Kidney (tissue), 14 donors: ENCODE measurements around the gene C1orf74. TPM values are rescaled to one million over a fixed set of nuclear protein-coding genes. Genes with fewer than 3 reads are reported as not detected.

Experiments used
- DNase-seq, 5 donors: peaks; one replicate each; pipeline ENCODE4 v3.0.0-alpha.2; 2013 to 2020
- FAIRE-seq: peaks from 2 replicates; lab custom pipeline; 2012; peaks lifted over from hg19 to GRCh38; lab: Jason Lieb, UNC
- H3K27ac ChIP-seq, 2 donors: one replicate each; pipeline ENCODE4 v1.7.0; 2013; ENCODE audit warnings: low read depth in 2 of 2, low read length in 2 of 2, inconsistent platforms in 1 of 2
- H3K27me3 ChIP-seq: one replicate; pipeline ENCODE4 v1.7.1; 2013; ENCODE audit warnings: low read length, inconsistent platforms; ENCODE audit not compliant: control insufficient read depth, insufficient read depth
- H3K36me3 ChIP-seq, 3 donors: one replicate each; pipeline versions ENCODE4 v1.7.0 to v1.7.1; 2013; ENCODE audit warnings: low read length in 3 of 3, control low read depth in 1 of 3, inconsistent platforms in 1 of 3; ENCODE audit not compliant: insufficient read depth in 3 of 3, control insufficient read depth in 2 of 3
- H3K4me1 ChIP-seq, 3 donors: one replicate each; pipeline versions ENCODE4 v1.7.0 to v1.7.1; 2013; ENCODE audit warnings: low read length in 3 of 3, inconsistent platforms in 1 of 3, low read depth in 1 of 3; ENCODE audit not compliant: control insufficient read depth in 2 of 3, insufficient read depth in 2 of 3
- H3K4me3 ChIP-seq, 3 donors: one replicate each; pipeline versions ENCODE4 v1.7.0 to v1.8.1; 2013; ENCODE audit warnings: low read length in 3 of 3, control low read depth in 1 of 3, inconsistent platforms in 1 of 3
- H3K9ac ChIP-seq, 3 donors: one replicate each; pipeline versions ENCODE4 v1.7.0 to v1.7.1; 2013; ENCODE audit warnings: low read length in 3 of 3, control low read depth in 1 of 3, inconsistent platforms in 1 of 3
- H3K9me3 ChIP-seq, 3 donors: one replicate each; pipeline versions ENCODE4 v1.7.0 to v1.7.1; 2013; ENCODE audit warnings: low read length in 3 of 3, control low read depth in 1 of 3, inconsistent platforms in 1 of 3; ENCODE audit not compliant: control insufficient read depth in 2 of 3, insufficient read depth in 1 of 3
- CTCF ChIP-seq: IDR thresholded peaks from 3 replicates; pipeline ENCODE4 v1.5.1; 2012; ENCODE audit warnings: mild to moderate bottlenecking, moderate library complexity, borderline replicate concordance; ENCODE audit not compliant: insufficient read depth; ENCODE audit errors: extremely low read depth
- intact Hi-C: fragments of 100-400 bp; cut with DNase I; formaldehyde crosslinking; loops from one replicate; pipeline ENCODE4 v1.11.1; 2022
- polyA plus RNA-seq: library from polyadenylated mRNA; stranded (reverse); fragments of 350-450 nt; fragmentation: Illumina TruSeq; extraction: RNeasy Lipid Tissue Mini Kit (QIAGEN cat#74804); gene quantifications from one replicate; pipeline ENCODE4 v1.2.3, GENCODE V29; 2014; ENCODE audit warnings: low read depth, low replicate concordance; ENCODE audit not compliant: insufficient read depth
- total RNA-seq: library from RNA; stranded (reverse); fragmentation: NEBNext Ultra II Directional; extraction: Animal tissue kit (Norgen Biotek cat#: 25700); gene quantifications from one replicate; pipeline ENCODE4 v1.2.1, GENCODE V29; 2021
- donor health status: control.
- donor health status: control.
- donor health status: control.
- donor health status: control.
- donor health status: control.
- donor health status: DM: yes; HTN: yes; CAD: no.
- donor health status: Normal renal cell carcinoma (clear cell type).

C1orf74 gene
- total and polyA plus RNA-seq, 2 donors from 2014 or later = 2.5 TPM

- H3K27me3 ChIP-seq = no peaks in the 10 kb centered on the region
- H3K9me3 ChIP-seq = no peaks in the 10 kb centered on the region
- peaks cover 0 to 7% (median 0%) of the 10 kb centered on the region in 3 donors for H3K4me1 ChIP-seq
- peaks cover 0 to 2% (median 1%) of the 10 kb centered on the region in 3 donors for H3K36me3 ChIP-seq
- H3K9ac ChIP-seq = no peak overlapping the region
- no peak for DNase-seq
- no peak overlapping the region for H3K27ac ChIP-seq
- FAIRE-seq = no peak
- no peak for TF ChIP-seq CTCF
- intact Hi-C loops = no loop called here
- no peak overlapping the region for H3K4me3 ChIP-seq
Measured at GRCh38 chr1:209825591-209826434, 41.5 kb upstream of the C1orf74 start.

- Histone ChIP-seq H3K4me1 (peaks cover 0 to 7% (median 0%) of the 10 kb centered on the region in 3 donors), H3K4me3 (peak overlapping the region in 2 of 3 donors; percentile 19 to 30), H3K36me3 (no peaks in the 10 kb centered on the region), H3K9ac (no peak overlapping the region), H3K9me3 (no peaks in the 10 kb centered on the region), H3K27me3 (no peaks in the 10 kb centered on the region), H3K27ac (no peak overlapping the region)
- TF ChIP-seq CTCF = peak; percentile 49
- DNase-seq (peak in 2 of 5 donors; percentile 51 to 74), FAIRE-seq (no peak)
- intact Hi-C loops = no loop called here
Measured at GRCh38 chr1:209823143-209824041, 39.0 kb upstream of the C1orf74 start.

- H3K36me3 ChIP-seq = no peaks in the 10 kb centered on the region
- peak overlapping the region in 2 of 3 donors; percentile 19 to 30 for H3K4me3 ChIP-seq
- H3K4me1 ChIP-seq = peaks cover 0 to 7% (median 0%) of the 10 kb centered on the region in 3 donors
- no peak for TF ChIP-seq CTCF
- H3K27me3 ChIP-seq = no peaks in the 10 kb centered on the region
- intact Hi-C loops = no loop called here
- no peak overlapping the region for H3K9ac ChIP-seq
- DNase-seq (no peak), FAIRE-seq (no peak)
- H3K9me3 ChIP-seq = no peaks in the 10 kb centered on the region
- H3K27ac ChIP-seq = no peak overlapping the region
Measured at GRCh38 chr1:209822706-209823105, 38.3 kb upstream of the C1orf74 start.
